Hepatocyte (in vitro differentiated cells): ENCODE measurements around the gene ABCA10.

Experiments
- CTCF ChIP-seq: fragments of 200-600 bp; sonication (generic); IDR thresholded peaks from 2 replicates; pipeline ENCODE4 v1.5.1; 2016; ENCODE audit warnings: antibody characterized with exemption, mild to moderate bottlenecking; ENCODE audit not compliant: poor library complexity
- EZH2phosphoT487 ChIP-seq: fragments of 200-600 bp; sonication (generic); IDR thresholded peaks from one replicate; pipeline ENCODE4 v1.6.1; 2018; ENCODE audit warnings: antibody characterized with exemption, mild to moderate bottlenecking, low read depth, moderate library complexity; ENCODE audit not compliant: unreplicated experiment, severe bottlenecking

- TF ChIP-seq CTCF (no peak), EZH2phosphoT487 (no peak)
These were observed 61.7 kb downstream of the ABCA10 start for GRCh38 chr17:69166957-69167356.
